PFSK-1 (cell line): ENCODE data around the gene ATP6V1C2.

ENCODE experiments used
- FOXP2 ChIP-seq: optimal IDR thresholded peaks from 2 replicates; pipeline ENCODE3; 2011; ENCODE audit warnings: borderline replicate concordance, control low read depth, inconsistent platforms; ENCODE audit not compliant: insufficient read depth; ENCODE audit errors: extremely low read length, extremely low read depth
- POLR2AphosphoS5 ChIP-seq: IDR thresholded peaks from 2 replicates; pipeline ENCODE4 v1.6.1; 2012; ENCODE audit warnings: low read depth, mild to moderate bottlenecking, control low read depth, low read length, moderate library complexity
- REST ChIP-seq, 2 experiments: IDR thresholded peaks; 2 replicates each; pipeline versions ENCODE4 v1.6.1 to v1.8.0; 2011 to 2012; ENCODE audit warnings: low read depth in 2 of 2, low read length in 2 of 2, control low read depth in 1 of 2, inconsistent platforms in 1 of 2, mild to moderate bottlenecking in 1 of 2, moderate library complexity in 1 of 2; ENCODE audit not compliant: insufficient read depth in 1 of 2
- SIN3A ChIP-seq: IDR thresholded peaks from 2 replicates; pipeline ENCODE4 v1.6.1; 2012; ENCODE audit warnings: mild to moderate bottlenecking, low read length, moderate library complexity, borderline replicate concordance; ENCODE audit not compliant: insufficient read depth
- TAF1 ChIP-seq: IDR thresholded peaks from 2 replicates; pipeline ENCODE4 v1.6.1; 2012; ENCODE audit warnings: low read length, control low read depth, borderline replicate concordance; ENCODE audit not compliant: insufficient read depth

The ATP6V1C2 gene

DNA sequence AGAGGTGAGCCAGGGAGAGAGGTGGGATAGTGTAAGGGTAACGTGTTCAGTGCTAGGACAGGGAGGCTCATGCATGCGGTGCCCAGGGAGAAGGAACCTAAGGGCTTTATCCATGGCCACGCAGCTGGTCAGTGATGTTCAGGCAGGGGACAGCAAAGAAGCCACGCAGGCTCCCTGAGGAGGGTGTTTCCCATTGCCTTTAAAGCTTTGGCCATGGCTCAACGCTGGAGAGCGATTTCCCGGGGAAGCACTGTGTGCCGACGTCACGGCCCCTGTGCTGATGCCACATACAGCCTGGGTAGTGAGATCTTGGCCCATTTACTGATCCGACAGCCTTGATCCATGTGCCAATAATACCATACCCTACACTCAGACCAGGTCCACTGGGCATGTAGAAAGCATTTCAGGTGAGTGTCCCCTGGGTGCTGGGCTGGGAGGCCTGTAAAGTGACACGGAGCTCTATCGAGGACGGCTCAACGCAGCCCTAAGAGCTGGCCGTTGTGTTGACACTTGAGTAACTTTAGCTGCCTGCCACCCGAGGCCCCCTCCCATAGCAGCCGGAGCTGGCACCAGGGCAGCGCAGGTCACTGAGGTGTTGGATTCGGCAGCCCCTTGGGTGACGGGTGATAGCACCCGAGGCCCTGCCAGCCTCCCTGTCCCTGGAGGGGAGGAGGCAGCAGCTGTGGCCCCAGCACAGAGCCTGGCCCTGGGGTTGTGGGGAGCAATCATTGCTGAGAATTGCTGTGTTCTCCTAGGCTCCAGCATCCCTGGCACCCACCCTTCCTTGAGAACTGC lies 49.7 kb downstream of the ATP6V1C2 start:
- no peak for TF ChIP-seq FOXP2
- no peak for TF ChIP-seq TAF1
- TF ChIP-seq POLR2AphosphoS5 = no peak
- TF ChIP-seq SIN3A = no peak
- no peak for TF ChIP-seq REST (IDR thresholded peaks at IDR 0.05; ENCODE audit: insufficient read depth in 1 of 2, low read depth in 2 of 2, low read length in 2 of 2)

DNA sequence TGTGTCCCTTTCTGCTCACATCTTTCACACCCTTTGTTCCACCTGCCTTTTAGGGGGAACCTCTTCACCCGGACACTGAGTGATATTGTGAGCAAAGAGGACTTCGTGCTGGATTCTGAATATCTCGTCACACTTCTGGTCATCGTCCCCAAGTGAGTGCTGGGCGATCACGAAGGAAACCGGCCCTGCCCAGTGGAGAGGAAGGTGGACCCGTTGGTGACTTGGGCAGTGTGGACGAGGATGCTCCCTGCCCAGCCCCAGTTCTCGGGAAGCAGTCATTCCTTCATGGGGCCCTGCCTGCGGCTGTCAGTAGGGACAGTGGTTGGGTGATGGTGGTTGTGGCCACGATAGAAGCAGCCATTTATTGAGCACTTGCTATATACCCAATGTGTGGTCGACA lies 50.4 kb downstream of the ATP6V1C2 start:
- no peak for TF ChIP-seq TAF1
- no peak for TF ChIP-seq SIN3A
- no peak for TF ChIP-seq POLR2AphosphoS5
- no peak for TF ChIP-seq FOXP2
- TF ChIP-seq REST (IDR thresholded peaks at IDR 0.05; ENCODE audit: insufficient read depth in 1 of 2, low read depth in 2 of 2, low read length in 2 of 2) = no peak

- no peak for TF ChIP-seq POLR2AphosphoS5
- TF ChIP-seq FOXP2 = no peak
- no peak for TF ChIP-seq TAF1
- no peak for TF ChIP-seq REST (IDR thresholded peaks at IDR 0.05; ENCODE audit: insufficient read depth in 1 of 2, low read depth in 2 of 2, low read length in 2 of 2)
- TF ChIP-seq SIN3A = no peak
Observed at GRCh38 chr2:10772201-10772867, 50.9 kb downstream of the ATP6V1C2 start.

DNA sequence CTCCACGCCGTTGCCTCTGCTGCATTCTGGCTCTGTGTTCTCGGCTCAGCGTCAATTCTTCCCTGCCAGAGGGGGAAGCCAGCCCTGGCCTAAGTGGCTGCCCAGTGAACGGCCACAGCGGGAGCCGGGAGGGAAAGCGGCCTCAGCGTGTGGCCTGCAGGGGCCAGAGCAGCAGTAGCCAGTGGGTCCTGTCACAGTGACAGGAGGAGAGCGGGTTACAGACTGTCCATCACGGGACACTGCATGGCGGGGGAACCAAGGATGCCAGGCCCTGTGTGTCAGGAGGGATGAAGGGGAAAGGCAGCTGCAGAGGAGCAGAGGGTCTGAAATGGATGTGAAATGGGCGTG lies 51.4 kb downstream of the ATP6V1C2 start:
- TF ChIP-seq REST (IDR thresholded peaks at IDR 0.05; ENCODE audit: insufficient read depth in 1 of 2, low read depth in 2 of 2, low read length in 2 of 2) (no peak), SIN3A (no peak), TAF1 (no peak), FOXP2 (no peak), POLR2AphosphoS5 (no peak)
